H1 (cell line): ENCODE data around the gene METTL9.

Experiments
- ATF3 ChIP-seq: IDR thresholded peaks from 2 replicates; pipeline ENCODE4 v1.6.1; 2011; ENCODE audit warnings: low read depth, mild to moderate bottlenecking, low read length; ENCODE audit not compliant: insufficient read depth
- CEBPB ChIP-seq: IDR thresholded peaks from 2 replicates; pipeline ENCODE4 v1.6.1; 2012; ENCODE audit warnings: low read depth, low read length
- CTCF ChIP-seq, 3 experiments: IDR thresholded peaks; 1 replicate in 2 of 3; 2 replicates in 1 of 3; pipeline versions ENCODE4 v1.5.1 to v1.6.1; 2011; ENCODE audit warnings: low read length in 3 of 3, mild to moderate bottlenecking in 3 of 3, inconsistent platforms in 2 of 3, low read depth in 1 of 3, moderate library complexity in 1 of 3; ENCODE audit not compliant: insufficient read depth in 1 of 3; ENCODE audit errors: control extremely low read depth in 1 of 3
- E2F6 ChIP-seq: IDR thresholded peaks from 2 replicates; pipeline ENCODE4 v1.6.1; 2012; ENCODE audit warnings: inconsistent platforms
- JUND ChIP-seq: IDR thresholded peaks from 2 replicates; pipeline ENCODE4 v1.6.1; 2011; ENCODE audit warnings: mild to moderate bottlenecking, improper control_type of control experiment, low read length
- KDM1A ChIP-seq: fragments of 200-600, 300-600 bp; sonication (generic); IDR thresholded peaks from 2 replicates; pipeline ENCODE4 v1.7.1; 2016; ENCODE audit warnings: mild to moderate bottlenecking, low read length, borderline replicate concordance
- POLR2A ChIP-seq, 2 experiments: IDR thresholded peaks; 1 replicate in 1 of 2; 2 replicates in 1 of 2; pipeline ENCODE4 v1.6.1; 2011; ENCODE audit warnings: low read depth in 2 of 2, low read length in 2 of 2, mild to moderate bottlenecking in 2 of 2; ENCODE audit errors: control extremely low read depth in 1 of 2
- POLR2AphosphoS5 ChIP-seq: IDR thresholded peaks from 2 replicates; pipeline ENCODE4 v1.6.1; 2011; ENCODE audit warnings: low read depth, low read length
- SP2 ChIP-seq: IDR thresholded peaks from 2 replicates; pipeline ENCODE4 v1.6.1; 2012; ENCODE audit warnings: mild to moderate bottlenecking, low read length, inconsistent platforms
- TAF1 ChIP-seq: IDR thresholded peaks from 2 replicates; pipeline ENCODE4 v1.6.1; 2011; ENCODE audit warnings: mild to moderate bottlenecking, low read depth, low read length
- USF2 ChIP-seq: IDR thresholded peaks from 2 replicates; pipeline ENCODE4 v1.6.1; 2011; ENCODE audit warnings: low read length, improper control_type of control experiment

- TF ChIP-seq CTCF (IDR thresholded peaks at IDR 0.05; ENCODE audit: control extremely low read depth in 1 of 3, insufficient read depth in 1 of 3, low read depth in 1 of 3, low read length in 3 of 3) (no peak), TAF1 (no peak), KDM1A (no peak), USF2 (no peak), JUND (no peak), SP2 (no peak), E2F6 (no peak), ATF3 (no peak), POLR2A (IDR thresholded peaks at IDR 0.05; ENCODE audit: control extremely low read depth in 1 of 2, low read depth in 2 of 2, low read length in 2 of 2) (no peak), POLR2AphosphoS5 (no peak), CEBPB (no peak)
These were observed 103.8 kb downstream of the METTL9 start for GRCh38 chr16:21703156-21703555.
